ENCODE results near the gene ACOXL. TPM values are rescaled to one million over a fixed set of nuclear protein-coding genes. Genes with fewer than 3 reads are reported as not detected.

Gene ACOXL
- total RNA-seq, 1 experiment from 2014 or later = not detected

- no peak for DNase-seq (ENCODE audit: low read depth)
These were observed 378.9 kb downstream of the ACOXL start for GRCh38 chr2:111111101-111111755.

- DNase-seq (ENCODE audit: low read depth) = no peak
These were observed 381.5 kb downstream of the ACOXL start for GRCh38 chr2:111113838-111114237.

GRCh38 chr2:111116011-111116746 is 383.8 kb downstream of the ACOXL start:
- no peak for DNase-seq (ENCODE audit: low read depth)

GRCh38 chr2:111116843-111117597 is 384.6 kb downstream of the ACOXL start:
- peak; percentile 69 for DNase-seq (ENCODE audit: low read depth)

DNA sequence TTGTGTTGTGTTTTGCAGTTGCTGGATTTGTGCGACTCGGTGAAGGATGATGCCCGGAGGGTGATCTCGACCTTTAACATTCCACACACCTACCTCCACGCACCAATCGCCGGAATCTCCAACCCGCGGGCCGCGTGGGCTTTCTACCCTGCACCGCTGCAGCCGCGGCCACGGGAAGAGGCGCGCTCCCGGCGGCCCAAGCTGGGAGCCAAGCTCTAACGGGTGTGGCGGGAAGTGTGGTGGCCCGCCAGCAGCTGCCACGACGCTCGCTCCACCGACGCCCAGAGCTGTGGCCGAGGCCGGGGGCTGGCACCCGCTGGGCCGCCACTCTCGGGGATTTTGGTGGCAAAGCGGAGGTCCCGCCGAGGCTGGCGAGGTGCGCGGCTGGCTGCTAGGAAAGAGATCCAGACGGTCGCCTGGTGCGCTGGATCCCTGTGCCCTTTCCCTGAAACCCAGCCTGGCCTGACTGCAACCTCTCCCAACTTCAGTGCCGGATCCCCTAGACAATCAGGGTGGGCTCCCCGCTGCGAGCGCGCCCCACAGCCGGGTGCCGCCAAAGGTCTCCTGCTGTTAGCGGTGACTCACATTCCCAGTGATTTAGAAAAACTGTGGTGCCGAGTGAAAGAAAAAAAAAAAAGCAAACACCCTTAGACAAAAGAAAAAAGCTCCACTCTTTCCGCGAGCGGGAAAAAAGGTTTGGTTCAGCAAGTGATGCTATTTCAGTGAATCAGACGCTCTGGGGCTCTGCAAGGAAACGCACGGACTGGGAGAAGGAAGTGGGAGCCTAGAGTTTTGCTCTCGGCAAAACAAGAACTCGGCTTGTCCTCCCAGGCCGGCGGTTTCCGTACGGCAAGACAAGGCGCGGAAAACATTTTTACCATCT is 385.5 kb downstream of the ACOXL start:
- peak; percentile 87 for DNase-seq (ENCODE audit: low read depth)

GRCh38 chr2:111118481-111118980 is 386.2 kb downstream of the ACOXL start:
- DNase-seq (ENCODE audit: low read depth) = no peak

- no peak for DNase-seq (ENCODE audit: low read depth)
These were observed 386.8 kb downstream of the ACOXL start for GRCh38 chr2:111118981-111119821.

DNA sequence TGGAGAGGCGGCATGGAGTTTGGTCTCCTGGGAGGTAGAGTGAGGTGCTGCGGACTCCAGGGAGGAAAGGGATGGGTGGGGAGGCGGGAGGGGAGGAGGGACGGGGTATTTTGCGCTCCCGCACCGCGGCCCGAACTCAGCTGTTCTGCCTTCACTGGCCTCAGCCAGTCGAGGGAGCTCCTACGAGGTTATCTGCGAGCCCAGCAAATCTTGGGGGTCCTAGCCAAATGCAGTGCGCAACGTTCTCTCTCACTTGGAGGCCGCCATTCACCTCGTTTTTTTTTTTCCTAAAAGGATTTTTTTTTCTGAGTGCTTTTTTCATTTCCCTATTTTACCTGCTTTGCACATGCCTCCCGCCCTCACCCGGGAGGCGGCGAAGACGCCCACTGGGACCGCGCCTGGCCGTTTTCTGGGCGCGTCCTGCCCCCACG is 387.5 kb downstream of the ACOXL start:
- DNase-seq (ENCODE audit: low read depth) = no peak

DNA sequence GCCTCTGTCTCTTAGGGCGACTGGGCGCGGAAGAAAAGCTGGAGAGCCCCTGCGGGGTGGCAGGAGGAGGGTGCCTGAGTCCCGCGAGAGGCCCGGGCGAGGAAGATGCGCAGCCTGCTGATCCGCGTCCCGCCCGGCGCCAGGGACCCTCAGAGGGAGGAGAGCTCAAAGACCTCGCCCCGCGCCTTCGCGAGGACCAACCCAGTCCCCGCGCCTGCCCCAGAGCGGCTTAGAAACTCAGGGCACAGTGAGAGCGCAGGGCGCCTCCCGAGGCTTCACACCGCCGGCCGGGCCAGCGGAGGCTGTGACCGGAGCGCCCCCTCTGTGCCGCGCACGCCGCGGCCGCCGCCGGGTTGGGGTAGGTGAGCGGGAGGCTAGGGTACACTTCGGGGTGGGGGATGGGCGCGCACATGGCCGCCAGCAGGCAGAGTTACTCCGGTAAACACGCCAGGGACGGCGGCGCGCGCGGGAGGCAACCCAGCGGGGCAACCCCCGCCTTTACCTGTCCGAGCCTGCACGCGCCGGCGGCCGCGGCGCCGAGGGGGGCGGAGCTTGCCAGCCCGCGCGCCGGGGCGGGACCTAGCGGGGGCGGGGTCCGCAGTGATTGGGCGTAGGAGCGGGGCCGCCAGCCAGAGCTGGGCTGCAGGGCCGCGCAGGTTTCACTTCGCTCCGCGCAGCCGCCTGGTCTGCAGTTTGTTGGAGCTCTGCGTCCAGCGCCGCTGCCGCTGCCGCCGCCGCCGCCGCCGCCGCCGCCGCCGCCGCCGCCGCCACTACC is 388.1 kb downstream of the ACOXL start, which contains the start of gene BCL2L11:
Gene BCL2L11, plus strand, starts transcription at position 662 of the 775 bp plus-strand sequence. CDS start 2,832 bp downstream, outside the sequence.
- peak; percentile 90 for DNase-seq (ENCODE audit: low read depth)

- DNase-seq (ENCODE audit: low read depth) = peak; percentile 45
These were observed 388.9 kb downstream of the ACOXL start for GRCh38 chr2:111121028-111121827.

- DNase-seq (ENCODE audit: low read depth) = peak; percentile 87
These were observed 389.7 kb downstream of the ACOXL start for GRCh38 chr2:111121828-111122630.

GRCh38 chr2:111122631-111123421 is 390.5 kb downstream of the ACOXL start:
- DNase-seq (ENCODE audit: low read depth) = peak; percentile 82

DNA sequence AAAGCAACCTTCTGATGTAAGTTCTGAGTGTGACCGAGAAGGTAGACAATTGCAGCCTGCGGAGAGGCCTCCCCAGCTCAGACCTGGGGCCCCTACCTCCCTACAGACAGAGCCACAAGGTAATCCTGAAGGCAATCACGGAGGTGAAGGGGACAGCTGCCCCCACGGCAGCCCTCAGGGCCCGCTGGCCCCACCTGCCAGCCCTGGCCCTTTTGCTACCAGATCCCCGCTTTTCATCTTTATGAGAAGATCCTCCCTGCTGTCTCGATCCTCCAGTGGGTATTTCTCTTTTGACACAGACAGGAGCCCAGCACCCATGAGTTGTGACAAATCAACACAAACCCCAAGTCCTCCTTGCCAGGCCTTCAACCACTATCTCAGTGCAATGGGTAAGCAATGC is 391.4 kb downstream of the ACOXL start:
- no peak for DNase-seq (ENCODE audit: low read depth)

GRCh38 chr2:111126581-111126980 is 394.2 kb downstream of the ACOXL start:
- DNase-seq (ENCODE audit: low read depth) = no peak

- DNase-seq (ENCODE audit: low read depth) = no peak
These were observed 395.0 kb downstream of the ACOXL start for GRCh38 chr2:111127351-111127750.

DNA sequence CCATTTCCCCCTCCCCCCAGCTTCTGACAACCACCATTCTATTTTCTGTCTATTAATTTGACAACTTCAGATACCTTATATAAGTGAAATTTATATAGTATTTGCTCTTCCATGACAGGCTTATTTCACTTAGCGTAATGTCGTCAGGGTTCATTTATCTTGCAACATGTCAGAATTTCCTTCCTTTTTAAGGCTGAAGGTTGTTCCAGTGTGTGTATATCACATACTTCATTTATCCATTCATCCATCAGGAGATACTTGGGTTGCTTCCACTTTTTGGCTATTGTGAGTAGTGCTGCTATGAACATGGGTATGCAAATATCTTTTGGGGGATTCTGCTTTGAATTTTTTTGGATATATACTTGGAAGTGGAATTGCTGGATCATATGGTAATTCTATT is 395.7 kb downstream of the ACOXL start:
- no peak for DNase-seq (ENCODE audit: low read depth)

GRCh38 chr2:111133603-111134002 is 401.2 kb downstream of the ACOXL start:
- no peak for DNase-seq (ENCODE audit: low read depth)

All from RPMI7951 (cell line).